Loucy (cell line): Measurements from ENCODE around the gene ABLIM1.

ENCODE experiments used
- H2AFZ ChIP-seq: fragments of 200-600 bp; sonication (generic); 2 replicates; pipeline ENCODE4 v1.6.0; 2016; ENCODE audit warnings: antibody characterized with exemption, mild to moderate bottlenecking, low read length, moderate library complexity
- H3F3A ChIP-seq: fragments of 200-600 bp; 2 replicates; pipeline ENCODE4 v1.6.0; 2016; ENCODE audit warnings: antibody characterized with exemption, low read depth, mild to moderate bottlenecking
- H3K27me3 ChIP-seq: fragments of 200-600 bp; sonication (generic); 2 replicates; pipeline ENCODE4 v1.6.1; 2014; ENCODE audit warnings: low read length, mild to moderate bottlenecking; ENCODE audit not compliant: insufficient read depth, poor library complexity, severe bottlenecking
- H3K36me3 ChIP-seq: fragments of 200-600 bp; sonication (generic); 2 replicates; pipeline ENCODE4 v1.6.1; 2016; ENCODE audit warnings: low read length; ENCODE audit not compliant: insufficient read depth
- H3K4me1 ChIP-seq: fragments of 200-600 bp; sonication (generic); 2 replicates; pipeline ENCODE4 v1.5.1; 2014; ENCODE audit warnings: low read length, mild to moderate bottlenecking; ENCODE audit not compliant: insufficient read depth, poor library complexity, severe bottlenecking
- H3K4me2 ChIP-seq: fragments of 200-600 bp; sonication (generic); 2 replicates; pipeline ENCODE4 v1.6.0; 2014; ENCODE audit warnings: antibody characterized with exemption, low read length, low read depth, mild to moderate bottlenecking; ENCODE audit not compliant: poor library complexity, severe bottlenecking
- H3K4me3 ChIP-seq: fragments of 200-600 bp; sonication (generic); 2 replicates; pipeline ENCODE4 v1.5.1; 2014; ENCODE audit warnings: low read length, mild to moderate bottlenecking, mixed read lengths; ENCODE audit not compliant: poor library complexity, severe bottlenecking
- H3K79me2 ChIP-seq: fragments of 200-600 bp; sonication (generic); 2 replicates; pipeline ENCODE4 v1.6.1; 2014; ENCODE audit warnings: low read length; ENCODE audit not compliant: insufficient read depth
- H3K9ac ChIP-seq: fragments of 200-600 bp; sonication (generic); 2 replicates; pipeline ENCODE4 v1.6.0; 2014; ENCODE audit warnings: mild to moderate bottlenecking, low read depth, low read length, moderate library complexity; ENCODE audit not compliant: poor library complexity, severe bottlenecking
- H3K9me2 ChIP-seq: fragments of 200-600 bp; sonication (generic); replicated peaks from 2 replicates; pipeline ENCODE4 v1.6.1; 2016; ENCODE audit warnings: low read depth, low read length, mixed read lengths
- H3K9me3 ChIP-seq: fragments of 200-600 bp; sonication (generic); 2 replicates; pipeline ENCODE4 v1.6.1; 2014; ENCODE audit warnings: mild to moderate bottlenecking, antibody characterized with exemption, low read length, low read depth; ENCODE audit not compliant: insufficient read depth
- H4K20me1 ChIP-seq: fragments of 200-600 bp; sonication (generic); 2 replicates; pipeline ENCODE4 v1.6.0; 2014; ENCODE audit warnings: antibody characterized with exemption, low read length, mild to moderate bottlenecking; ENCODE audit not compliant: insufficient read depth, poor library complexity, severe bottlenecking
- EZH2phosphoT487 ChIP-seq: fragments of 200-600 bp; IDR thresholded peaks from 2 replicates; pipeline ENCODE4 v1.6.1; 2018; ENCODE audit warnings: antibody characterized with exemption, mild to moderate bottlenecking, moderate library complexity, borderline replicate concordance
- TF ChIP-seq, protein P1 (sequence below): fragments of 200-600 bp; sonication (generic); conservative IDR thresholded peaks from 2 replicates; pipeline ENCODE4 v1.5.1; 2014; ENCODE audit warnings: mild to moderate bottlenecking, antibody characterized with exemption, low read length

Gene ABLIM1

DNA sequence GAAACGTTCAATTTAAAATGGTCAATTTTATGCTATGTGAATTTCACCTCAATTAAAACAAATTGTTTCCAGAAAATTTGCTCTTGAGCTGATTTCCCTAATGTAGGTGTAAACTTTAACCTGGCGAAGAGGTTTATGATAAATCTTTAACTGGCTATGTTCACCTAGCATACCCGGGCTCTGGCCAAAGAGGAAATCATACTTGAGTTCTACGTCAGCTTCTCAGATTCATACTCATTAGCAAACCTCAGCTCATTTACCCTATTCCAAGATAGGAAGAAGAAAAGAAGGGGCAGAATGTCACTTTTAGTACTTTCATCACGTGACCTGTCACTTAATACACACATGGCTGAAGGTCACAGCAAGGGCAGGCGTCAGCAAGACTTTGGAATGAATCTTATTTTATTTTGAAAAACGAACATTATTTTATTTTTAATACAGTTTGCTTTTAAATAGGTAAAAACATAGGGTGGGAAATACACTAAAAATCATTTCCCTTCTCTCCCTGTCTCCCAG is 97.0 kb downstream of the ABLIM1 start:
- Histone ChIP-seq H3K9me2 (no peaks in the 10 kb centered on the region), H3K9ac (no peak overlapping the region), H3K4me2 (no peak overlapping the region), H2AFZ (no peak overlapping the region), H3K36me3 (peaks cover 86% of the 10 kb centered on the region; the same call in 1 of the 2 replicates), H3K4me1 (peaks cover 3% of the 10 kb centered on the region), H3K27me3 (no peaks in the 10 kb centered on the region), H3F3A (no peaks in the 10 kb centered on the region), H3K4me3 (no peak overlapping the region), H3K9me3 (peaks cover 13% of the 10 kb centered on the region), H4K20me1 (no peaks in the 10 kb centered on the region), H3K79me2 (no peaks in the 10 kb centered on the region; the same call in 1 of the 2 replicates)
- no peak for TF ChIP-seq EZH2phosphoT487
- TF ChIP-seq, protein P1, sequence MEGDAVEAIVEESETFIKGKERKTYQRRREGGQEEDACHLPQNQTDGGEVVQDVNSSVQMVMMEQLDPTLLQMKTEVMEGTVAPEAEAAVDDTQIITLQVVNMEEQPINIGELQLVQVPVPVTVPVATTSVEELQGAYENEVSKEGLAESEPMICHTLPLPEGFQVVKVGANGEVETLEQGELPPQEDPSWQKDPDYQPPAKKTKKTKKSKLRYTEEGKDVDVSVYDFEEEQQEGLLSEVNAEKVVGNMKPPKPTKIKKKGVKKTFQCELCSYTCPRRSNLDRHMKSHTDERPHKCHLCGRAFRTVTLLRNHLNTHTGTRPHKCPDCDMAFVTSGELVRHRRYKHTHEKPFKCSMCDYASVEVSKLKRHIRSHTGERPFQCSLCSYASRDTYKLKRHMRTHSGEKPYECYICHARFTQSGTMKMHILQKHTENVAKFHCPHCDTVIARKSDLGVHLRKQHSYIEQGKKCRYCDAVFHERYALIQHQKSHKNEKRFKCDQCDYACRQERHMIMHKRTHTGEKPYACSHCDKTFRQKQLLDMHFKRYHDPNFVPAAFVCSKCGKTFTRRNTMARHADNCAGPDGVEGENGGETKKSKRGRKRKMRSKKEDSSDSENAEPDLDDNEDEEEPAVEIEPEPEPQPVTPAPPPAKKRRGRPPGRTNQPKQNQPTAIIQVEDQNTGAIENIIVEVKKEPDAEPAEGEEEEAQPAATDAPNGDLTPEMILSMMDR = no peak

GRCh38 chr10:114560144-114560543 is 97.9 kb downstream of the ABLIM1 start:
- Histone ChIP-seq H3K4me2 (no peak overlapping the region), H3K4me3 (no peak overlapping the region), H3K9me2 (no peaks in the 10 kb centered on the region), H3K9me3 (peaks cover 13% of the 10 kb centered on the region), H3K27me3 (no peaks in the 10 kb centered on the region), H3F3A (no peaks in the 10 kb centered on the region), H4K20me1 (no peaks in the 10 kb centered on the region), H3K36me3 (peaks cover 79% of the 10 kb centered on the region; the same call in 1 of the 2 replicates), H2AFZ (no peak overlapping the region), H3K79me2 (no peaks in the 10 kb centered on the region; the same call in 1 of the 2 replicates), H3K9ac (no peak overlapping the region), H3K4me1 (peaks cover 3% of the 10 kb centered on the region)
- TF ChIP-seq, protein P1 = no peak
- TF ChIP-seq EZH2phosphoT487 = no peak

- H3K4me3 ChIP-seq = no peak overlapping the region
- peaks cover 2% of the 10 kb centered on the region for H3K4me1 ChIP-seq
- no peaks in the 10 kb centered on the region for H4K20me1 ChIP-seq
- H3K27me3 ChIP-seq = no peaks in the 10 kb centered on the region
- no peaks in the 10 kb centered on the region for H3F3A ChIP-seq
- no peak overlapping the region for H2AFZ ChIP-seq
- no peak overlapping the region for H3K9ac ChIP-seq
- no peak overlapping the region for H3K4me2 ChIP-seq
- no peak for TF ChIP-seq EZH2phosphoT487
- TF ChIP-seq, protein P1 = no peak
- H3K9me3 ChIP-seq = peaks cover 13% of the 10 kb centered on the region
- peaks cover 74% of the 10 kb centered on the region; the same call in 1 of the 2 replicates for H3K36me3 ChIP-seq
- H3K9me2 ChIP-seq = no peaks in the 10 kb centered on the region
- H3K79me2 ChIP-seq = no peaks in the 10 kb centered on the region; the same call in 1 of the 2 replicates
These were observed 98.4 kb downstream of the ABLIM1 start for GRCh38 chr10:114559636-114560035.
